DMS 273 (cell line): Measurements from ENCODE around the gene ERLIN1.

ENCODE experiments used
- DNase-seq: peaks from one replicate; lab custom pipeline; 2025; ENCODE audit not compliant: unreplicated experiment; lab: John Stamatoyannopoulos, UW

ERLIN1 gene

GRCh38 chr10:100173035-100173434 lies 12.8 kb downstream of the ERLIN1 start:
- no peak for DNase-seq

GRCh38 chr10:100172349-100172748 lies 13.5 kb downstream of the ERLIN1 start:
- no peak for DNase-seq

- DNase-seq = no peak
Observed at GRCh38 chr10:100168313-100168643, 17.6 kb downstream of the ERLIN1 start.

- DNase-seq = no peak
Observed at GRCh38 chr10:100167553-100168312, 18.1 kb downstream of the ERLIN1 start.

- no peak for DNase-seq
Observed at GRCh38 chr10:100163704-100164621, 21.9 kb downstream of the ERLIN1 start.

- no peak for DNase-seq
Observed at GRCh38 chr10:100162696-100163095, 23.1 kb downstream of the ERLIN1 start.

GRCh38 chr10:100158044-100158805 lies 27.6 kb downstream of the ERLIN1 start:
- no peak for DNase-seq

- no peak for DNase-seq
Observed at GRCh38 chr10:100157156-100157555, 28.7 kb downstream of the ERLIN1 start.

GRCh38 chr10:100155936-100156335 lies 29.9 kb downstream of the ERLIN1 start:
- DNase-seq = no peak

GRCh38 chr10:100154666-100155065 lies 31.2 kb downstream of the ERLIN1 start:
- no peak for DNase-seq

- no peak for DNase-seq
Observed at GRCh38 chr10:100153239-100153825, 32.5 kb downstream of the ERLIN1 start.

- DNase-seq = no peak
Observed at GRCh38 chr10:100151723-100152300, 34.0 kb downstream of the ERLIN1 start.

GRCh38 chr10:100148353-100149211 lies 37.2 kb downstream of the ERLIN1 start:
- peak; percentile 11 for DNase-seq

GRCh38 chr10:100146875-100147650 lies 38.8 kb downstream of the ERLIN1 start:
- peak; percentile 10 for DNase-seq

GRCh38 chr10:100146398-100146797 lies 39.4 kb downstream of the ERLIN1 start:
- peak; percentile 27 for DNase-seq

GRCh38 chr10:100143756-100144155 lies 42.1 kb downstream of the ERLIN1 start:
- DNase-seq = no peak

- DNase-seq = no peak
Observed at GRCh38 chr10:100141446-100142087, 44.3 kb downstream of the ERLIN1 start.

- DNase-seq = no peak
Observed at GRCh38 chr10:100140070-100140469, 45.8 kb downstream of the ERLIN1 start.
